SK-N-SH treated with all-trans-retinoic acid at 6 μM for 48 hours (cell line): ENCODE measurements around the gene SKAP2.

ENCODE experiments used
- ATAC-seq: fragments of 200-7000 bp; cut with Tn5 transposase; 3 replicates; pipeline ENCODE4 v1.9.1; 2020; ENCODE audit warnings: mild to moderate bottlenecking, moderate library complexity
- ARNTL ChIP-seq: fragments of 450-650 bp; formaldehyde crosslinking; IDR thresholded peaks from 2 replicates; pipeline ENCODE4 v1.5.0; 2020; ENCODE audit warnings: low read depth, mild to moderate bottlenecking, moderate library complexity, borderline replicate concordance
- BACH2 ChIP-seq: fragments of 250-450 bp; sonication (Bioruptor Pico); IDR thresholded peaks from 2 replicates; pipeline ENCODE4 v1.9.0; 2021; ENCODE audit warnings: mild to moderate bottlenecking, borderline replicate concordance
- CREB5 ChIP-seq: fragments of 250-450 bp; sonication (Bioruptor Pico); IDR thresholded peaks from 2 replicates; pipeline ENCODE4 v1.5.1; 2020; ENCODE audit warnings: low read depth, mild to moderate bottlenecking, moderate library complexity
- CSDC2 ChIP-seq: fragments of 250-450 bp; sonication (Bioruptor Pico); IDR thresholded peaks from 2 replicates; pipeline ENCODE4 v1.5.0; 2020; ENCODE audit warnings: mild to moderate bottlenecking, moderate library complexity
- CSRNP3 ChIP-seq: fragments of 250-450 bp; sonication (Bioruptor Pico); IDR thresholded peaks from 2 replicates; pipeline ENCODE4 v1.5.1; 2021; ENCODE audit warnings: mild to moderate bottlenecking, moderate library complexity
- ESRRG ChIP-seq: fragments of 250-450 bp; sonication (Bioruptor Pico); IDR thresholded peaks from 2 replicates; pipeline ENCODE4 v1.6.1; 2021; ENCODE audit warnings: mild to moderate bottlenecking
- GLIS3 ChIP-seq: fragments of 250-450 bp; sonication (Bioruptor Pico); IDR thresholded peaks from 2 replicates; pipeline ENCODE4 v1.5.0; 2020; ENCODE audit warnings: mild to moderate bottlenecking, moderate library complexity
- ISL1 ChIP-seq: fragments of 250-450 bp; sonication (Bioruptor Pico); IDR thresholded peaks from 2 replicates; pipeline ENCODE4 v2.1.2; 2022; ENCODE audit warnings: mild to moderate bottlenecking, moderate library complexity
- OSR1 ChIP-seq: fragments of 250-450 bp; sonication (Bioruptor Pico); IDR thresholded peaks from 2 replicates; pipeline ENCODE4 v1.8.0; 2022; ENCODE audit warnings: moderate library complexity, mild to moderate bottlenecking, inconsistent platforms
- PPARA ChIP-seq: fragments of 250-450 bp; sonication (Bioruptor Pico); IDR thresholded peaks from 2 replicates; pipeline ENCODE4 v1.5.0; 2020; ENCODE audit warnings: mild to moderate bottlenecking, borderline replicate concordance
- RARB ChIP-seq: fragments of 250-450 bp; sonication (Bioruptor Pico); IDR thresholded peaks from 2 replicates; pipeline ENCODE4 v1.8.0; 2021; ENCODE audit warnings: mild to moderate bottlenecking, moderate library complexity
- SNAI2 ChIP-seq: fragments of 250-450 bp; sonication (Bioruptor Pico); IDR thresholded peaks from 2 replicates; pipeline ENCODE4 v1.5.0; 2020; ENCODE audit warnings: mild to moderate bottlenecking, moderate library complexity
- TOX ChIP-seq: fragments of 250-450 bp; sonication (Bioruptor Pico); IDR thresholded peaks from 2 replicates; pipeline ENCODE4 v1.8.0; 2021; ENCODE audit warnings: mild to moderate bottlenecking, moderate library complexity, borderline replicate concordance
- ZC3H10 ChIP-seq: fragments of 250-450 bp; sonication (Bioruptor Pico); IDR thresholded peaks from 2 replicates; pipeline ENCODE4 v1.5.1; 2021; ENCODE audit warnings: mild to moderate bottlenecking, moderate library complexity
- ZFP30 ChIP-seq: fragments of 450-650 bp; formaldehyde crosslinking; IDR thresholded peaks from 2 replicates; pipeline ENCODE4 v1.5.0; 2022; ENCODE audit warnings: mild to moderate bottlenecking, moderate library complexity
- ZNF565 ChIP-seq: fragments of 450-650 bp; formaldehyde crosslinking; conservative IDR thresholded peaks from 2 replicates; pipeline ENCODE4 v1.5.0; 2020; ENCODE audit warnings: low read depth, mild to moderate bottlenecking, moderate library complexity
- ZNF70 ChIP-seq: fragments of 450-650 bp; formaldehyde crosslinking; IDR thresholded peaks from 2 replicates; pipeline ENCODE4 v1.5.0; 2020; ENCODE audit warnings: mild to moderate bottlenecking, moderate library complexity
- ZNF8 ChIP-seq: fragments of 450-650 bp; formaldehyde crosslinking; IDR thresholded peaks from 2 replicates; pipeline ENCODE4 v1.5.0; 2020; ENCODE audit warnings: mild to moderate bottlenecking, moderate library complexity
- TF ChIP-seq, protein P1 (sequence below): fragments of 250-450 bp; sonication (Bioruptor Pico); IDR thresholded peaks from 2 replicates; pipeline ENCODE4 v1.8.0; 2021; ENCODE audit warnings: low read depth, mild to moderate bottlenecking, moderate library complexity, borderline replicate concordance
- TF ChIP-seq, protein P2 (sequence below): fragments of 250-450 bp; sonication (Bioruptor Pico); IDR thresholded peaks from 2 replicates; pipeline ENCODE4 v1.8.0; 2020; ENCODE audit warnings: mild to moderate bottlenecking, moderate library complexity, borderline replicate concordance
- TF ChIP-seq, protein P3 (sequence below): fragments of 250-450 bp; sonication (Bioruptor Pico); IDR thresholded peaks from 2 replicates; pipeline ENCODE4 v1.5.0; 2020; ENCODE audit warnings: mild to moderate bottlenecking, moderate library complexity

SKAP2 gene

GRCh38 chr7:26626687-26627086 lies 237.7 kb downstream of the SKAP2 start:
- ATAC-seq: no peak
- no peak for TF ChIP-seq GLIS3 (CRISPR knock-in tag)
- TF ChIP-seq ZNF565 (CRISPR knock-in tag): no peak
- no peak for TF ChIP-seq PPARA

DNA sequence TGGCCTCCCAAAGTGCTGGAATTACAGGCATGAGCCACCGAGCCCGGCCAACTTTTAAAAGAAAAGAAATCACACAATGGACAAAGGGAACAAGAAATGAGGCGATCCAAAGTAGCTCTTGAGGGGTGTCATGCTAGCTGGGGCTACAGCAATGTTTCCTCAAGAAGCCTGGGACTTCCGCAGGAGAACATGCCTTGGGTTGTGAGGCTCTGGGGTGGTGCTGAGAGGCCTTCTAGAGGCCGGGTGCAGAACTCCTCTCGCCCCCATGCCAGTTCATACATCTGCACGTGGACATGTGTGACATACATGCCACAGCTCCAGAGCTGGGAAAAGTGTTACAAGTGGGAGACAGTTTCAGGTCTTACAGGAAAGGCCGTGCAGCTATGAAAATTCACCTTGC lies 238.2 kb downstream of the SKAP2 start:
- no peak for ATAC-seq
- TF ChIP-seq, protein P1, sequence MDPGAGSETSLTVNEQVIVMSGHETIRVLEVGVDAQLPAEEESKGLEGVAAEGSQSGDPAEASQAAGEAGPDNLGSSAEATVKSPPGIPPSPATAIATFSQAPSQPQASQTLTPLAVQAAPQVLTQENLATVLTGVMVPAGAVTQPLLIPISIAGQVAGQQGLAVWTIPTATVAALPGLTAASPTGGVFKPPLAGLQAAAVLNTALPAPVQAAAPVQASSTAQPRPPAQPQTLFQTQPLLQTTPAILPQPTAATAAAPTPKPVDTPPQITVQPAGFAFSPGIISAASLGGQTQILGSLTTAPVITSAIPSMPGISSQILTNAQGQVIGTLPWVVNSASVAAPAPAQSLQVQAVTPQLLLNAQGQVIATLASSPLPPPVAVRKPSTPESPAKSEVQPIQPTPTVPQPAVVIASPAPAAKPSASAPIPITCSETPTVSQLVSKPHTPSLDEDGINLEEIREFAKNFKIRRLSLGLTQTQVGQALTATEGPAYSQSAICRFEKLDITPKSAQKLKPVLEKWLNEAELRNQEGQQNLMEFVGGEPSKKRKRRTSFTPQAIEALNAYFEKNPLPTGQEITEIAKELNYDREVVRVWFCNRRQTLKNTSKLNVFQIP (CRISPR knock-in tag): no peak
- TF ChIP-seq CREB5 (CRISPR knock-in tag) (no peak), CSDC2 (CRISPR knock-in tag) (no peak), ZFP30 (CRISPR knock-in tag) (no peak), TOX (CRISPR knock-in tag) (no peak), ZNF70 (CRISPR knock-in tag) (no peak), ISL1 (CRISPR knock-in tag) (no peak), SNAI2 (no peak), CSRNP3 (no peak), OSR1 (CRISPR knock-in tag) (no peak), ZNF565 (CRISPR knock-in tag) (no peak), ESRRG (no peak), BACH2 (CRISPR knock-in tag) (no peak)
- TF ChIP-seq, protein P2, sequence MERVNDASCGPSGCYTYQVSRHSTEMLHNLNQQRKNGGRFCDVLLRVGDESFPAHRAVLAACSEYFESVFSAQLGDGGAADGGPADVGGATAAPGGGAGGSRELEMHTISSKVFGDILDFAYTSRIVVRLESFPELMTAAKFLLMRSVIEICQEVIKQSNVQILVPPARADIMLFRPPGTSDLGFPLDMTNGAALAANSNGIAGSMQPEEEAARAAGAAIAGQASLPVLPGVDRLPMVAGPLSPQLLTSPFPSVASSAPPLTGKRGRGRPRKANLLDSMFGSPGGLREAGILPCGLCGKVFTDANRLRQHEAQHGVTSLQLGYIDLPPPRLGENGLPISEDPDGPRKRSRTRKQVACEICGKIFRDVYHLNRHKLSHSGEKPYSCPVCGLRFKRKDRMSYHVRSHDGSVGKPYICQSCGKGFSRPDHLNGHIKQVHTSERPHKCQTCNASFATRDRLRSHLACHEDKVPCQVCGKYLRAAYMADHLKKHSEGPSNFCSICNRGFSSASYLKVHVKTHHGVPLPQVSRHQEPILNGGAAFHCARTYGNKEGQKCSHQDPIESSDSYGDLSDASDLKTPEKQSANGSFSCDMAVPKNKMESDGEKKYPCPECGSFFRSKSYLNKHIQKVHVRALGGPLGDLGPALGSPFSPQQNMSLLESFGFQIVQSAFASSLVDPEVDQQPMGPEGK: no peak

DNA sequence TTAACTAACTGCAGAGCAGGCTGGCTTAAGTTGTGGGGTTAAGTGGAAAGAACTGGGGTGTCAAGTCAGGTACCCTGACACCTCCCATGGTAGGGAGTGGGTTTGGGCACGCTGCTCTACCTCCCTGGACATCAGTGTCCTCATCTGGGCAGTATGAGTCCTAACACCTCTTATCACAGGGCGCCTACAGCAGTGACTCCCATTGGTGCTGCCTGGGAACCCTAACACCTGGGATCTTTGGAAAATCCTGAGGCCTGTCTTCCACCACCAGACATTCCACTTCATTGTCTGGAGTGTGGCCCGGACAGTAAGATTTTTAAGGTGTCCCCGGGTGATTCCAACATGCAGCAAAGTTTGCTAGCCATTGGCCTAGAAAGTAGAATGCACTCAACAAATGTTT lies 239.1 kb downstream of the SKAP2 start:
- no peak for ATAC-seq
- TF ChIP-seq ZNF565 (CRISPR knock-in tag) (no peak), RARB (CRISPR knock-in tag) (no peak), ZC3H10 (no peak), ZNF8 (CRISPR knock-in tag) (no peak), CREB5 (CRISPR knock-in tag) (no peak), ZFP30 (CRISPR knock-in tag) (no peak), OSR1 (CRISPR knock-in tag) (no peak), SNAI2 (no peak), ZNF70 (CRISPR knock-in tag) (no peak), CSDC2 (CRISPR knock-in tag) (no peak), ISL1 (CRISPR knock-in tag) (no peak), CSRNP3 (no peak), ARNTL (no peak), ESRRG (no peak)
- TF ChIP-seq, protein P1 (CRISPR knock-in tag): no peak
- TF ChIP-seq, protein P3, sequence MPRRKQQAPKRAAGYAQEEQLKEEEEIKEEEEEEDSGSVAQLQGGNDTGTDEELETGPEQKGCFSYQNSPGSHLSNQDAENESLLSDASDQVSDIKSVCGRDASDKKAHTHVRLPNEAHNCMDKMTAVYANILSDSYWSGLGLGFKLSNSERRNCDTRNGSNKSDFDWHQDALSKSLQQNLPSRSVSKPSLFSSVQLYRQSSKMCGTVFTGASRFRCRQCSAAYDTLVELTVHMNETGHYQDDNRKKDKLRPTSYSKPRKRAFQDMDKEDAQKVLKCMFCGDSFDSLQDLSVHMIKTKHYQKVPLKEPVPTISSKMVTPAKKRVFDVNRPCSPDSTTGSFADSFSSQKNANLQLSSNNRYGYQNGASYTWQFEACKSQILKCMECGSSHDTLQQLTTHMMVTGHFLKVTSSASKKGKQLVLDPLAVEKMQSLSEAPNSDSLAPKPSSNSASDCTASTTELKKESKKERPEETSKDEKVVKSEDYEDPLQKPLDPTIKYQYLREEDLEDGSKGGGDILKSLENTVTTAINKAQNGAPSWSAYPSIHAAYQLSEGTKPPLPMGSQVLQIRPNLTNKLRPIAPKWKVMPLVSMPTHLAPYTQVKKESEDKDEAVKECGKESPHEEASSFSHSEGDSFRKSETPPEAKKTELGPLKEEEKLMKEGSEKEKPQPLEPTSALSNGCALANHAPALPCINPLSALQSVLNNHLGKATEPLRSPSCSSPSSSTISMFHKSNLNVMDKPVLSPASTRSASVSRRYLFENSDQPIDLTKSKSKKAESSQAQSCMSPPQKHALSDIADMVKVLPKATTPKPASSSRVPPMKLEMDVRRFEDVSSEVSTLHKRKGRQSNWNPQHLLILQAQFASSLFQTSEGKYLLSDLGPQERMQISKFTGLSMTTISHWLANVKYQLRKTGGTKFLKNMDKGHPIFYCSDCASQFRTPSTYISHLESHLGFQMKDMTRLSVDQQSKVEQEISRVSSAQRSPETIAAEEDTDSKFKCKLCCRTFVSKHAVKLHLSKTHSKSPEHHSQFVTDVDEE (CRISPR knock-in tag): no peak
- TF ChIP-seq, protein P2: no peak
